ENCODE data around the gene CCDC27. TPM values are rescaled to one million over a fixed set of nuclear protein-coding genes. Genes with fewer than 3 reads are reported as not detected.

The CCDC27 gene
- total and polyA plus RNA-seq, 2 of the 8 experiments (the other 6 are each of a cell fraction or from before 2014, with no cell fraction given) = 0.15 TPM; not detected in 1

DNA sequence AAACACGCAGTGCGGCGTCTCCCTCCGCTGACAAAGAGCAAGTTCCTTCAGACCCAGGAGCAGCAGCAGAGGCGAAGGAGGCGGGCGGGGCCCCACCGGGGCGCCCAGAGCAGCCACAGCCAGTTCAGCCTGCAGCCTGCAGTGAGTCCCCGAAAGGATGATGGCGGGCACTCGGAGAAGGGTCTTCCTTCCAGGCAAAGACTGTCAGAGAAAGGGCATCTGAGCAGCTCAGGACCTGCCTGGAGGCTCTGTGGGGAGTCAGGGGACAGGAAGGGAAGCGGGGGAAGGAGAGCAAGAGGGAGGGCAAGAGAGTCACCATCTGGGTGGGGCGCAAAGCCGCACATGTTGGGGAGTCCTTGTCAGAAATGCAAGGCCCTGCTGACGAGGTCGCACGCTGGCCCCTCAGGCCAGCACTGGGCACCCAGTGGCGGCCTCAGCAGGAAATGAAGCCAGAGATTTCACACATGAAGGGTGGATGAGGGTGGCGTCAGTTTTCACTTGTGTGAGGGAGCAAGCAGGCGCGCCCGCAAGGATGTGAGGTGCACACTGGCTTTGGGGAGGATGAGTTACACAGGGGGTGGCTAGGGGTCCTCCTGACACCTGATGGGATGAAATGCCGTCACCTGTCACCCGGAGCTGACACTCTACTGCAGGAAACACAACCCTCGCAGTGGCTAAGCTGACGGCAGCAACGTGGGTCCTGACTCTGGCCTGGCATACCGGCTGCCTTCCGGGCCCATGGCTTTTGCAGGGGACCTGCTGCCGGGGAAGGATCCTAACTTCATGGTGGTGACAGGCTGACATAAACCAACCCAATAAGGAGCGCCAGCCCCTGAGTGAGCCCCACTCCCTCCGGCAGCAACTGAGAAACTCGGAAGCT lies 37.4 kb downstream of the CCDC27 start:
- H2BK120ac ChIP-seq (replicated peaks; ENCODE audit: low read depth, low read length) = no peak overlapping the region
- no peaks in the 10 kb centered on the region for H3K27me3 ChIP-seq (replicated peaks in 1 of 4; ENCODE audit: control insufficient read depth in 3 of 4, extremely low read depth in 1 of 4, insufficient read depth in 3 of 4, low read length in 3 of 4)
- H3K9ac ChIP-seq (replicated peaks in 1 of 4; ENCODE audit: extremely low read depth in 1 of 4, low read depth in 3 of 4, low read length in 3 of 4) = no peak overlapping the region; a peak in 1 of 7 replicates
- no peak overlapping the region for H2AFZ ChIP-seq (ENCODE audit: low read length)
- H4K91ac ChIP-seq (replicated peaks; ENCODE audit: insufficient read length, low read length) = no peak overlapping the region
- H3K56ac ChIP-seq (replicated peaks; ENCODE audit: insufficient read length, low read depth, low read length) = no peak overlapping the region
- no peak overlapping the region for H3K18ac ChIP-seq (ENCODE audit: extremely low read depth, low read length)
- no peak overlapping the region for H2AK5ac ChIP-seq (ENCODE audit: low read depth, low read length)
- ChIA-PET POLR2A (ENCODE audit: partially characterized antibody) (interaction anchor here (1.0 to 9.8 kb wide), 3 partner anchors 8 to 12 kb away, joined by 6 to 84 read pairs (median 12); no protein-coding TSS in a partner anchor), CTCF (ENCODE audit: partially characterized antibody) (interaction anchor here (0.5 to 1.7 kb wide), 5 partner anchors 10 to 110 kb away, joined by 3 to 7 read pairs (median 4); no protein-coding TSS in a partner anchor)
- no peak overlapping the region for H2BK20ac ChIP-seq (ENCODE audit: low read length)
- no peak overlapping the region for H3K4me2 ChIP-seq (ENCODE audit: insufficient read depth in 1 of 2, low read depth in 2 of 2, low read length in 2 of 2)
- no peak overlapping the region for H2BK15ac ChIP-seq (ENCODE audit: low read length)
- H3K14ac ChIP-seq (ENCODE audit: insufficient read length) = no peak overlapping the region
- no peak overlapping the region for H3K4ac ChIP-seq (replicated peaks; ENCODE audit: insufficient read length, low read depth, low read length)
- H3K4me3 ChIP-seq (ENCODE audit: extremely low read depth in 1 of 4, insufficient read depth in 2 of 4, low read depth in 3 of 4, low read length in 4 of 4) = no peak overlapping the region
- peaks cover 9 to 60% of the 10 kb centered on the region in 2 experiments for H3K79me2 ChIP-seq (ENCODE audit: control insufficient read depth in 1 of 2, insufficient read depth in 2 of 2, low read length in 2 of 2)
- 90% methylated on average over 31 of the region's 34 CpGs; no CpG with 5 or more reads in 1 of the 2 experiments for WGBS, 2 experiments (ENCODE audit: extremely low coverage in 1 of 2, insufficient coverage in 1 of 2, insufficient read length in 1 of 2, insufficient replicate concordance in 2 of 2, low coverage in 1 of 2, low lambda C conversion rate in 2 of 2, missing lambda C conversion rate in 1 of 2)
- H4K20me1 ChIP-seq (replicated peaks in 1 of 2; ENCODE audit: control insufficient read depth in 1 of 2, insufficient read depth in 2 of 2, low read length in 2 of 2) = peaks cover 9 to 21% of the 10 kb centered on the region in 2 experiments
- TF ChIP-seq FOSL1 (IDR thresholded peaks at IDR 0.05; ENCODE audit: insufficient read depth, low read depth, low read length) (no peak), TEAD4 (IDR thresholded peaks at IDR 0.05; ENCODE audit: low read depth, low read length) (no peak), EGR1 (IDR thresholded peaks at IDR 0.05; ENCODE audit: borderline replicate concordance, low read depth, low read length) (no peak), CREB1 (IDR thresholded peaks at IDR 0.05) (no peak), CHD1 (IDR thresholded peaks at IDR 0.05; ENCODE audit: low read depth, low read length) (no peak), BRCA1 (IDR thresholded peaks at IDR 0.05; ENCODE audit: low read depth, low read length) (no peak)
- 0 out of 2 replicates have a peak overlapping the region, but pooled peaks have one; percentile 9 for H2BK5ac ChIP-seq (ENCODE audit: low read depth, low read length)
- peaks cover 6% of the 10 kb centered on the region; the same call in 1 of the 2 replicates for H3K23me2 ChIP-seq (ENCODE audit: low read depth, low read length)
- H3K27ac ChIP-seq (ENCODE audit: low read depth, low read length) = no peak overlapping the region
- peaks cover 31% of the 10 kb centered on the region for H3K79me1 ChIP-seq (ENCODE audit: low read depth, low read length)
- peaks cover 7 to 21% (median 16%) of the 10 kb centered on the region in 4 experiments; a peak in 6 of 8 replicates for H3K36me3 ChIP-seq (ENCODE audit: control insufficient read depth in 2 of 4, insufficient read depth in 4 of 4, low read length in 3 of 4)
- FAIRE-seq (no peak), DNase-seq (ENCODE audit: low read depth in 1 of 2, low spot score in 2 of 2) (no peak)
- no peak overlapping the region for H4K5ac ChIP-seq (ENCODE audit: insufficient read length, low read depth, low read length)
- H4K8ac ChIP-seq (ENCODE audit: extremely low read depth, insufficient read depth, low read length) = no peak overlapping the region
- H3K23ac ChIP-seq (ENCODE audit: insufficient read length) = no peak overlapping the region
- peaks cover 8 to 31% (median 20%) of the 10 kb centered on the region in 4 experiments for H3K4me1 ChIP-seq (replicated peaks in 1 of 4; ENCODE audit: control insufficient read depth in 3 of 4, insufficient read depth in 4 of 4, low read length in 3 of 4)
- H3K9me3 ChIP-seq (ENCODE audit: insufficient read depth in 2 of 2, low read depth in 1 of 2, low read length in 1 of 2) = no peaks in the 10 kb centered on the region
- H2BK12ac ChIP-seq (ENCODE audit: low read depth, low read length) = no peak overlapping the region

Data from H1 (cell line).